BE2C (cell line): ENCODE measurements around the gene GLT8D2.

ENCODE experiments used
- DNase-seq: peaks from one replicate; pipeline ENCODE4 v3.0.0-alpha.2; 2020
- H3K27me3 ChIP-seq: fragments of 250-450 bp; sonication (Bioruptor Pico); 2 replicates; pipeline ENCODE4 v1.5.1; 2020; ENCODE audit warnings: mild to moderate bottlenecking
- H3K36me3 ChIP-seq: fragments of 250-450 bp; sonication (Bioruptor Pico); 2 replicates; pipeline ENCODE4 v1.5.1; 2020; ENCODE audit warnings: mild to moderate bottlenecking
- H3K4me1 ChIP-seq: fragments of 250-450 bp; sonication (Bioruptor Pico); 2 replicates; pipeline ENCODE4 v1.5.1; 2020
- H3K4me3 ChIP-seq: 2 replicates; pipeline ENCODE4 v1.5.1; 2011; ENCODE audit warnings: low read depth, low read length
- H3K9me3 ChIP-seq: fragments of 250-450 bp; sonication (Bioruptor Pico); 2 replicates; pipeline ENCODE4 v1.5.1; 2020
- CTCF ChIP-seq: IDR thresholded peaks from 2 replicates; pipeline ENCODE4 v1.5.1; 2012; ENCODE audit warnings: mild to moderate bottlenecking, low read depth, low read length

The GLT8D2 gene

DNA sequence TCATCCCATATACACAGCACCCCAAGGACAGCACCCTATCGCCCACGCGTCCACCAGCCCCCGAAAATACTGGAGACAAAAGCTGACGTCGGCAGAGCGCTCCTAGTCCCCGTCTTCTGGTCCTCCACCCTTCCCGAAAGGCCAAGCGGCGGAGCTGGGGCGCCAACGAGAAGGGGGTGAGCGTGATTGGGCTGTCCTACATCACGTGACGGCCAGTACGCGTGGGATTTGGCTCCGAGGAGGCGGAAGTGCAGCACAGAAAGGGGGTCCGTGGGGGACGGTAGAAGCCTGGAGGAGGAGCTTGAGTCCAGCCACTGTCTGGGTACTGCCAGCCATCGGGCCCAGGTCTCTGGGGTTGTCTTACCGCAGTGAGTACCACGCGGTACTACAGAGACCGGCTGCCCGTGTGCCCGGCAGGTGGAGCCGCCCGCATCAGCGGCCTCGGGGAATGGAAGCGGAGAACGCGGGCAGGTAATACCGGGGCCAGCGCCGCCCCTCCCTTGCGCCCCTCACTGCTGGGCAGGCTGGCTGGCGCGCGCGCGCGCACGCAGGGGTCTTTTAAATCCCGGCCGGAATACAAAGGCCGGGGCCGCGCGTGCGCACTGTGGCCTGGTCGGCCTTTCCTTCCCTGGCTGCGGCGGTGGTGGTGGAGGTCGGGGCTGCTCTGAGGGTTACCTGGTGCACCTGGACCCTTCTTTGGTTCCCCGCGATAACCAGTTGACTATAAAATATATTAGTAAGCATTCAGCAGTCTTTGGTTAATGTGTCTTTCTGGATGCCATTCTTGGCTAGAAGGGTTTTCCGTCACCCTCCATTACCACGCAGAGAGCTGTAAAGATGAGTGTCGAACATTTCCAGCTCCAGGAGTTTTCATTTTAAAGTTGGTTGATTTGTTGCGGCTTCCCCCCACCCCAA is 84.1 kb downstream of the GLT8D2 start, which contains the start of gene TDG:
TDG (plus strand) TSS at position 283 of the 915 bp plus-strand sequence; CDS start at position 449, 166 bp downstream.
- Histone ChIP-seq H3K36me3 (peaks cover 13% of the 10 kb centered on the region), H3K4me1 (no peaks in the 10 kb centered on the region), H3K27me3 (no peaks in the 10 kb centered on the region), H3K9me3 (no peaks in the 10 kb centered on the region), H3K4me3 (peak within 1 kb of the TSS; percentile 98)
- DNase-seq: peak; percentile 98
- no peak for TF ChIP-seq CTCF

- Histone ChIP-seq H3K9me3 (no peaks in the 10 kb centered on the region), H3K36me3 (peaks cover 13% of the 10 kb centered on the region), H3K27me3 (no peaks in the 10 kb centered on the region), H3K4me3 (peak overlapping the region; percentile 98), H3K4me1 (no peaks in the 10 kb centered on the region)
- TF ChIP-seq CTCF: no peak
- DNase-seq: no peak
Measured at GRCh38 chr12:103965255-103965589, 84.8 kb downstream of the GLT8D2 start.

GRCh38 chr12:103964805-103965204 is 85.2 kb downstream of the GLT8D2 start:
- Histone ChIP-seq H3K27me3 (no peaks in the 10 kb centered on the region), H3K4me3 (peak overlapping the region; percentile 98), H3K4me1 (no peaks in the 10 kb centered on the region), H3K9me3 (no peaks in the 10 kb centered on the region), H3K36me3 (peaks cover 13% of the 10 kb centered on the region)
- DNase-seq: no peak
- TF ChIP-seq CTCF: no peak

GRCh38 chr12:103962493-103962892 is 87.5 kb downstream of the GLT8D2 start:
- no peaks in the 10 kb centered on the region for H3K9me3 ChIP-seq
- TF ChIP-seq CTCF: no peak
- no peak overlapping the region for H3K4me3 ChIP-seq
- no peak for DNase-seq
- no peaks in the 10 kb centered on the region for H3K27me3 ChIP-seq
- H3K4me1 ChIP-seq: no peaks in the 10 kb centered on the region
- no peaks in the 10 kb centered on the region for H3K36me3 ChIP-seq

GRCh38 chr12:103960616-103961227 is 89.3 kb downstream of the GLT8D2 start:
- Histone ChIP-seq H3K27me3 (no peaks in the 10 kb centered on the region), H3K9me3 (no peaks in the 10 kb centered on the region), H3K4me1 (no peaks in the 10 kb centered on the region), H3K36me3 (no peaks in the 10 kb centered on the region), H3K4me3 (no peak overlapping the region)
- TF ChIP-seq CTCF: no peak
- no peak for DNase-seq

DNA sequence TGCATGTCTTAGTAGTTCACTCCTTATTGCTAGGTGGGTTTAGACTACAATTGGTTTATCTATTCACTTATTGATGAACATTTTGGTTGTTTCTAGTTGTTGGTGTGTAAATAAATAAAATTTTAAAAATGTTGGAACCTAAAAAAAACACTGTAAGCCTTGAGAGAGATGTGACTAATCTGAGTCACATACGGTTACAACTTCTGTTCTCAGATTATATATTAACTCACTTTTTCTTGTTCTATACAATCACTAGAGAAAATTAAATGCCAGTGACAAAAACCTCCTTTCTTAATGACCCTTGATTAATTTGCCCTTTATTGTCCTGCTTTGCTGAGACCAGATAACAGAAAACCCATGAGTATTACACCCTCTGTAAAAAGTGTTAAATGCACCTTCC is 91.4 kb downstream of the GLT8D2 start:
- TF ChIP-seq CTCF: no peak
- H3K27me3 ChIP-seq: no peaks in the 10 kb centered on the region
- H3K9me3 ChIP-seq: no peaks in the 10 kb centered on the region
- DNase-seq: no peak
- H3K4me1 ChIP-seq: no peaks in the 10 kb centered on the region
- H3K36me3 ChIP-seq: peaks cover 14% of the 10 kb centered on the region
- H3K4me3 ChIP-seq: no peak overlapping the region
